HepG2 (cell line): ENCODE data around the gene MTIF3. TPM values are rescaled to one million over a fixed set of nuclear protein-coding genes. Genes with fewer than 3 reads are reported as not detected.

ENCODE experiments used
- BORCS8-MEF2B ChIP-seq: sonication (generic); formaldehyde crosslinking; IDR thresholded peaks from 2 replicates; pipeline ENCODE4 v1.8.0; 2022; ENCODE audit warnings: mild to moderate bottlenecking, missing genetic modification reagents
- CC2D1A ChIP-seq: sonication (generic); formaldehyde crosslinking; IDR thresholded peaks from 2 replicates; pipeline ENCODE4 v1.8.1; 2023; ENCODE audit warnings: mild to moderate bottlenecking, missing genetic modification reagents
- FOXJ3 ChIP-seq: sonication (generic); formaldehyde crosslinking; IDR thresholded peaks from 2 replicates; pipeline ENCODE4 v1.4.0; 2020; ENCODE audit warnings: missing genetic modification reagents, mild to moderate bottlenecking, borderline replicate concordance
- GLMP ChIP-seq: sonication (generic); formaldehyde crosslinking; IDR thresholded peaks from 2 replicates; pipeline ENCODE4 v1.9.0; 2021; ENCODE audit warnings: missing genetic modification reagents, mild to moderate bottlenecking, borderline replicate concordance
- IRF1 ChIP-seq: sonication (generic); formaldehyde crosslinking; IDR thresholded peaks from 2 replicates; pipeline ENCODE4 v1.4.0; 2020; ENCODE audit warnings: low read depth, mild to moderate bottlenecking, missing genetic modification reagents
- JUN ChIP-seq: sonication (generic); formaldehyde crosslinking; IDR thresholded peaks from 2 replicates; pipeline ENCODE4 v1.4.0; 2020; ENCODE audit warnings: mild to moderate bottlenecking, missing genetic modification reagents
- NRL ChIP-seq: sonication (generic); formaldehyde crosslinking; IDR thresholded peaks from 2 replicates; pipeline ENCODE4 v1.5.0; 2020; ENCODE audit warnings: missing genetic modification reagents, mild to moderate bottlenecking, moderate library complexity, borderline replicate concordance
- PHF21A ChIP-seq: sonication (generic); formaldehyde crosslinking; IDR thresholded peaks from 2 replicates; pipeline ENCODE4 v1.5.0; 2020; ENCODE audit warnings: mild to moderate bottlenecking, missing genetic modification reagents
- POGK ChIP-seq: sonication (generic); formaldehyde crosslinking; conservative IDR thresholded peaks from 2 replicates; pipeline ENCODE4 v1.8.0; 2022; ENCODE audit warnings: mild to moderate bottlenecking, moderate library complexity, missing genetic modification reagents
- POLR2A ChIP-seq, 2 experiments: IDR thresholded peaks; 2 replicates each; pipeline ENCODE4 v1.6.1; 2011; ENCODE audit warnings: low read depth in 2 of 2, low read length in 2 of 2, mild to moderate bottlenecking in 1 of 2, moderate library complexity in 1 of 2; ENCODE audit not compliant: insufficient read depth in 1 of 2
- SPEN ChIP-seq: sonication (generic); formaldehyde crosslinking; IDR thresholded peaks from 2 replicates; pipeline ENCODE4 v1.5.1; 2020; ENCODE audit warnings: low read depth, mild to moderate bottlenecking, missing genetic modification reagents
- TBX2 ChIP-seq: sonication (generic); formaldehyde crosslinking; IDR thresholded peaks from 2 replicates; pipeline ENCODE4 v1.5.0; 2020; ENCODE audit warnings: missing genetic modification reagents, mild to moderate bottlenecking, borderline replicate concordance
- YEATS4 ChIP-seq: sonication (generic); formaldehyde crosslinking; IDR thresholded peaks from 2 replicates; pipeline ENCODE4 v1.4.0; 2020; ENCODE audit warnings: missing genetic modification reagents, borderline replicate concordance
- YY1 ChIP-seq: IDR thresholded peaks from 2 replicates; pipeline ENCODE4 v1.6.1; 2011; ENCODE audit warnings: low read length, low read depth, moderate library complexity, mild to moderate bottlenecking; ENCODE audit not compliant: insufficient read depth, insufficient replicate concordance
- ZGPAT ChIP-seq: IDR thresholded peaks from 2 replicates; pipeline ENCODE4 v1.6.1; 2016; ENCODE audit warnings: mild to moderate bottlenecking
- ZNF660 ChIP-seq: sonication (generic); formaldehyde crosslinking; IDR thresholded peaks from 2 replicates; pipeline ENCODE4 v1.5.1; 2020; ENCODE audit warnings: mild to moderate bottlenecking, low read depth, missing genetic modification reagents, borderline replicate concordance
- ZNF670 ChIP-seq: sonication (generic); formaldehyde crosslinking; IDR thresholded peaks from 2 replicates; pipeline ENCODE4 v1.8.0; 2022; ENCODE audit warnings: mild to moderate bottlenecking, missing genetic modification reagents, borderline replicate concordance
- ZNF7 ChIP-seq: IDR thresholded peaks from 2 replicates; pipeline ENCODE4 v1.6.1; 2016; ENCODE audit warnings: missing biosample characterization, missing genetic modification reagents
- ZNF710 ChIP-seq: sonication (generic); formaldehyde crosslinking; IDR thresholded peaks from 2 replicates; pipeline ENCODE4 v1.5.0; 2020; ENCODE audit warnings: mild to moderate bottlenecking, missing genetic modification reagents, borderline replicate concordance
- ZNF782 ChIP-seq: sonication (generic); formaldehyde crosslinking; IDR thresholded peaks from 2 replicates; pipeline ENCODE4 v1.4.0; 2020; ENCODE audit warnings: missing genetic modification reagents, mild to moderate bottlenecking, borderline replicate concordance
- ZSCAN20 ChIP-seq: sonication (generic); formaldehyde crosslinking; IDR thresholded peaks from 2 replicates; pipeline ENCODE4 v1.4.0; 2020; ENCODE audit warnings: missing genetic modification reagents, mild to moderate bottlenecking, borderline replicate concordance
- polyA plus RNA-seq, 8 experiments: library from polyadenylated mRNA; depleted of rRNA in 3 of 8; stranded (reverse) in 7 of 8; unstranded in 1 of 8; fragments of >200 nt; fragmentation: Illumina TruSeq in 4 of 8; extraction: Trizol in 4 of 8; gene quantifications; 2 replicates each; pipeline versions ENCODE4 v1.2.1 to v1.2.3, GENCODE V29; 2011 to 2016; ENCODE audit warnings: low read depth in 4 of 8, missing spikeins in 1 of 8, mixed read lengths in 1 of 8; ENCODE audit not compliant: insufficient read depth in 1 of 8
- total RNA-seq, 5 experiments: library from RNA; depleted of rRNA; stranded (reverse); fragments of >200 nt; fragmentation: Illumina TruSeq; extraction: Trizol; gene quantifications; 2 replicates each; pipeline ENCODE4 v1.2.3, GENCODE V29; 2016; ENCODE audit warnings: low read depth in 1 of 5

MTIF3 gene
- total and polyA plus RNA-seq, 2 of the 13 experiments (the other 11 are each of a cell fraction or from before 2014, with no cell fraction given), result 33.7 to 40.6 TPM

- no peak for TF ChIP-seq ZNF670 (CRISPR knock-in tag)
- TF ChIP-seq ZGPAT (CRISPR knock-in tag), result peak; percentile 59; the same call in 1 of the 2 replicates
- TF ChIP-seq GLMP (CRISPR knock-in tag), result no peak
- peak; percentile 48 for TF ChIP-seq YY1
- TF ChIP-seq JUN (CRISPR knock-in tag), result peak; percentile 70; the same call in 1 of the 2 replicates
- TF ChIP-seq NRL (CRISPR knock-in tag), result peak; percentile 55; the same call in 1 of the 2 replicates
- TF ChIP-seq ZSCAN20 (CRISPR knock-in tag), result no peak
- 0 out of 2 replicates have a peak, but pooled peaks have one; percentile 8 for TF ChIP-seq ZNF7
- peak; percentile 61 for TF ChIP-seq SPEN (CRISPR knock-in tag)
- 0 out of 2 replicates have a peak, but pooled peaks have one; percentile 35 for TF ChIP-seq BORCS8-MEF2B (CRISPR knock-in tag)
- no peak for TF ChIP-seq ZNF660 (CRISPR knock-in tag)
- TF ChIP-seq ZNF782 (CRISPR knock-in tag), result no peak
- TF ChIP-seq FOXJ3, result peak; percentile 65; the same call in 1 of the 2 replicates
- 0 out of 2 replicates have a peak, but pooled peaks have one; percentile 57 for TF ChIP-seq IRF1 (CRISPR knock-in tag)
- TF ChIP-seq PHF21A (CRISPR knock-in tag), result 0 out of 2 replicates have a peak, but pooled peaks have one; percentile 33
- TF ChIP-seq POLR2A (IDR thresholded peaks at IDR 0.05; ENCODE audit: insufficient read depth in 1 of 2, low read depth in 2 of 2, low read length in 2 of 2), result peak; percentile 64 to 67
- TF ChIP-seq ZNF710 (CRISPR knock-in tag), result 0 out of 2 replicates have a peak, but pooled peaks have one; percentile 9
- peak; percentile 63 for TF ChIP-seq TBX2
- no peak for TF ChIP-seq POGK (CRISPR knock-in tag)
- TF ChIP-seq CC2D1A (CRISPR knock-in tag), result no peak
- peak; percentile 49; the same call in 1 of the 2 replicates for TF ChIP-seq YEATS4 (CRISPR knock-in tag)
Observed at GRCh38 chr13:27403727-27404385, 46.5 kb downstream of the MTIF3 start (continued).
